Fibroblast of lung (primary cell): ENCODE measurements around the gene WIPF1. TPM values are rescaled to one million over a fixed set of nuclear protein-coding genes. Genes with fewer than 3 reads are reported as not detected.

Source experiments
- DNase-seq, 2 donors: peaks; one replicate each; pipeline versions ENCODE4 v3.0.0 to v3.0.0-alpha.2; 2010; ENCODE audit warnings: low read depth in 2 of 2
- H2AFZ ChIP-seq: 2 replicates; pipeline ENCODE4 v1.5.1; 2012; ENCODE audit warnings: low read length, control low read depth, inconsistent platforms
- H3K27ac ChIP-seq: 2 replicates; pipeline ENCODE4 v1.5.1; 2011; ENCODE audit warnings: low read length, control low read depth; ENCODE audit not compliant: insufficient read depth
- H3K27me3 ChIP-seq: 2 replicates; pipeline ENCODE4 v1.5.1; 2011; ENCODE audit warnings: mild to moderate bottlenecking, low read length; ENCODE audit not compliant: control insufficient read depth, insufficient read depth
- H3K36me3 ChIP-seq: 2 replicates; pipeline ENCODE4 v1.5.1; 2011; ENCODE audit warnings: low read length; ENCODE audit not compliant: control insufficient read depth, insufficient read depth
- H3K4me1 ChIP-seq: 2 replicates; pipeline ENCODE4 v1.5.1; 2011; ENCODE audit warnings: low read length; ENCODE audit not compliant: control insufficient read depth, insufficient read depth; ENCODE audit errors: extremely low read depth
- H3K4me2 ChIP-seq: 2 replicates; pipeline ENCODE4 v1.5.1; 2011; ENCODE audit warnings: low read length, control low read depth; ENCODE audit not compliant: insufficient read depth; ENCODE audit errors: extremely low read depth
- H3K4me3 ChIP-seq, 4 experiments: fragments of 200-600 bp in 1 of 4; sonication (generic) in 1 of 4; replicated peaks in 1 of 4; 2 replicates each; pipeline ENCODE4 v1.5.1; 2011 to 2016; ENCODE audit warnings: low read length in 4 of 4, low read depth in 3 of 4, mild to moderate bottlenecking in 3 of 4, control low read depth in 2 of 4, inconsistent platforms in 1 of 4, mixed read lengths in 1 of 4; ENCODE audit not compliant: insufficient read depth in 1 of 4; ENCODE audit errors: control extremely low read depth in 1 of 4
- H3K79me2 ChIP-seq: 2 replicates; pipeline ENCODE4 v1.5.1; 2012; ENCODE audit warnings: mild to moderate bottlenecking, low read length, inconsistent platforms; ENCODE audit not compliant: control insufficient read depth, insufficient read depth
- H3K9ac ChIP-seq: 2 replicates; pipeline ENCODE4 v1.5.1; 2011; ENCODE audit warnings: mild to moderate bottlenecking, low read length, control low read depth; ENCODE audit not compliant: insufficient read depth
- H3K9me3 ChIP-seq: 2 replicates; pipeline ENCODE4 v1.5.1; 2012; ENCODE audit warnings: low read depth, low read length; ENCODE audit not compliant: control insufficient read depth, insufficient read depth
- H4K20me1 ChIP-seq: 2 replicates; pipeline ENCODE4 v1.5.1; 2011; ENCODE audit warnings: low read length; ENCODE audit not compliant: control insufficient read depth, insufficient read depth; ENCODE audit errors: extremely low read depth
- CTCF ChIP-seq, 2 donors: IDR thresholded peaks in 1 of 2; conservative IDR thresholded peaks in 1 of 2; 1 replicate in 1 of 2; 2 replicates in 1 of 2; pipeline ENCODE4 v1.5.1; 2011 to 2012; ENCODE audit warnings: low read length in 2 of 2, control low read depth in 1 of 2, inconsistent platforms in 1 of 2, low read depth in 1 of 2, mild to moderate bottlenecking in 1 of 2
- EZH2 ChIP-seq: IDR thresholded peaks from 2 replicates; pipeline ENCODE4 v1.5.1; 2012; ENCODE audit warnings: low read length, control low read depth, mild to moderate bottlenecking; ENCODE audit errors: missing control alignments
- polyA plus RNA-seq, 2 donors: library from polyadenylated mRNA; depleted of rRNA in 1 of 2; stranded (reverse) in 1 of 2; unstranded in 1 of 2; fragments of >200 nt; gene quantifications; 2 replicates each; pipeline ENCODE4 v1.2.1, GENCODE V29; 2011 to 2012; ENCODE audit warnings: missing spikeins in 1 of 2
- total RNA-seq: library from RNA; depleted of rRNA; stranded (reverse); fragments of >200 nt; gene quantifications from 2 replicates; pipeline ENCODE4 v1.2.1, GENCODE V29; 2014

WIPF1 gene
- total and polyA plus RNA-seq, 2 donors (not counting 1 experiment from before 2014, with no cell fraction given), result 10.7 to 23.6 TPM

- H3K4me2 ChIP-seq, result no peak overlapping the region
- H3K9me3 ChIP-seq, result no peaks in the 10 kb centered on the region
- H3K4me1 ChIP-seq, result peaks cover 24% of the 10 kb centered on the region
- H2AFZ ChIP-seq, result no peak overlapping the region
- no peak for DNase-seq
- no peaks in the 10 kb centered on the region for H3K27me3 ChIP-seq
- H3K79me2 ChIP-seq, result no peaks in the 10 kb centered on the region
- no peaks in the 10 kb centered on the region for H3K36me3 ChIP-seq
- H3K4me3 ChIP-seq, result no peak overlapping the region
- H3K9ac ChIP-seq, result no peak overlapping the region
- no peak for TF ChIP-seq EZH2
- TF ChIP-seq CTCF (conservative IDR thresholded peaks at IDR 0.05 in 1 of 2, IDR thresholded peaks at IDR 0.05 in 1 of 2; ENCODE audit: low read depth in 1 of 2, low read length in 2 of 2), result no peak
- no peak overlapping the region for H3K27ac ChIP-seq
- no peaks in the 10 kb centered on the region for H4K20me1 ChIP-seq
These were observed 4.6 kb downstream of the WIPF1 start for GRCh38 chr2:174593041-174593440.

- no peak overlapping the region for H2AFZ ChIP-seq
- H3K9ac ChIP-seq, result no peak overlapping the region
- no peak for TF ChIP-seq EZH2
- no peak for TF ChIP-seq CTCF (conservative IDR thresholded peaks at IDR 0.05 in 1 of 2, IDR thresholded peaks at IDR 0.05 in 1 of 2; ENCODE audit: low read depth in 1 of 2, low read length in 2 of 2)
- peaks cover 14% of the 10 kb centered on the region for H3K4me1 ChIP-seq
- H3K27me3 ChIP-seq, result no peaks in the 10 kb centered on the region
- peak in 1 of 2 donors; percentile 38 for DNase-seq
- H3K9me3 ChIP-seq, result no peaks in the 10 kb centered on the region
- H3K4me2 ChIP-seq, result no peak overlapping the region
- no peaks in the 10 kb centered on the region for H3K79me2 ChIP-seq
- H4K20me1 ChIP-seq, result no peaks in the 10 kb centered on the region
- H3K4me3 ChIP-seq, result no peak overlapping the region
- no peak overlapping the region for H3K27ac ChIP-seq
- H3K36me3 ChIP-seq, result no peaks in the 10 kb centered on the region
These were observed 5.9 kb downstream of the WIPF1 start for GRCh38 chr2:174591740-174592139.

- TF ChIP-seq EZH2 (no peak), CTCF (conservative IDR thresholded peaks at IDR 0.05 in 1 of 2, IDR thresholded peaks at IDR 0.05 in 1 of 2; ENCODE audit: low read depth in 1 of 2, low read length in 2 of 2) (no peak)
- H3K36me3 ChIP-seq, result no peaks in the 10 kb centered on the region
- H3K27ac ChIP-seq, result no peak overlapping the region
- H3K27me3 ChIP-seq, result no peaks in the 10 kb centered on the region
- H3K4me3 ChIP-seq, result no peak overlapping the region
- no peaks in the 10 kb centered on the region for H4K20me1 ChIP-seq
- peak; percentile 37 to 72 for DNase-seq
- no peaks in the 10 kb centered on the region for H3K79me2 ChIP-seq
- H3K9ac ChIP-seq, result no peak overlapping the region
- H3K9me3 ChIP-seq, result no peaks in the 10 kb centered on the region
- no peak overlapping the region for H3K4me2 ChIP-seq
- no peak overlapping the region for H2AFZ ChIP-seq
- peaks cover 12% of the 10 kb centered on the region for H3K4me1 ChIP-seq
These were observed 6.5 kb downstream of the WIPF1 start for GRCh38 chr2:174590928-174591648.
